Stomach (tissue), 9 donors: ENCODE data around the gene PYGO1. TPM values are rescaled to one million over a fixed set of nuclear protein-coding genes. Genes with fewer than 3 reads are reported as not detected.
"Not testable (repeated sequence)": the region's sequence is repeated elsewhere in the genome, so short reads cannot be mapped to it uniquely, and the experiment has no call there.

Experiments
- DNase-seq, 2 donors: peaks; one replicate each; pipeline versions ENCODE4 v3.0.0 to v3.0.0-alpha.2; 2013 to 2019
- H3K27ac ChIP-seq, 5 donors: fragments of 200-600 bp in 4 of 5; sonication (generic) in 4 of 5; one replicate each; pipeline ENCODE4 v1.5.1; 2013 to 2019; ENCODE audit warnings: mild to moderate bottlenecking in 1 of 5, moderate library complexity in 1 of 5
- H3K27me3 ChIP-seq, 3 donors: fragments of 200-600 bp; sonication (generic); one replicate each; pipeline ENCODE4 v1.5.1; 2017 to 2019; ENCODE audit warnings: mixed run types in 1 of 3
- H3K36me3 ChIP-seq, 4 donors: fragments of 200-600 bp; sonication (generic); 1 replicate in 3 of 4; 2 replicates in 1 of 4; pipeline ENCODE4 v1.5.1; 2016 to 2019
- H3K4me1 ChIP-seq, 4 donors: fragments of 200-600 bp; sonication (generic); one replicate each; pipeline ENCODE4 v1.5.1; 2016 to 2019
- H3K4me3 ChIP-seq, 4 donors: fragments of 200-600 bp; sonication (generic) in 3 of 4; one replicate each; pipeline ENCODE4 v1.5.1; 2016 to 2019; ENCODE audit warnings: mild to moderate bottlenecking in 1 of 4
- H3K9me3 ChIP-seq, 4 donors: fragments of 200-600 bp; sonication (generic); one replicate each; pipeline ENCODE4 v1.5.1; 2016 to 2019
- EP300 ChIP-seq: sonication (generic); formaldehyde crosslinking; IDR thresholded peaks from one replicate; pipeline ENCODE4 v1.6.1; 2017; ENCODE audit warnings: antibody characterized with exemption
- POLR2A ChIP-seq, 4 donors: fragments of 450-650 bp; IDR thresholded peaks; one replicate each; pipeline ENCODE4 v1.6.1; 2016; ENCODE audit warnings: antibody characterized with exemption in 4 of 4, control low read depth in 2 of 4, mild to moderate bottlenecking in 1 of 4, moderate library complexity in 1 of 4
- POLR2AphosphoS5 ChIP-seq, 3 donors: sonication (generic); formaldehyde crosslinking; IDR thresholded peaks; one replicate each; pipeline ENCODE4 v1.6.1; 2016; ENCODE audit warnings: antibody characterized with exemption in 3 of 3
- WGBS, 5 donors: extraction: QIAGEN DNeasy Blood & Tissue Kit in 3 of 5; methylation state at CpG; one replicate each; pipeline versions ENCODE4 v1.1.5 to v1.1.7; 2013 to 2018; 5-methylcytosine and 5-hydroxymethylcytosine counted together
- intact Hi-C: fragments of 100-400 bp; cut with DNase I; formaldehyde crosslinking; loops from one replicate; pipeline ENCODE4 v1.15.1; 2023; ENCODE audit warnings: low total_unique reads
- polyA plus RNA-seq, 3 donors: library from polyadenylated mRNA; stranded (reverse); fragments of 200-250 nt; gene quantifications; one replicate each; pipeline ENCODE4 v1.2.3, GENCODE V29; 2013
- total RNA-seq, 5 donors: library from RNA; depleted of rRNA; stranded (reverse); fragments of >200 nt; gene quantifications; one replicate each; pipeline versions ENCODE4 v1.1.0 to v1.2.3, GENCODE V29; 2014 to 2016
- TF ChIP-seq, protein P1 (sequence below), 7 experiments: fragments of 450-650 bp in 4 of 7; fragments of 200-600 bp in 3 of 7; sonication (generic) in 3 of 7; IDR thresholded peaks; one replicate each; pipeline ENCODE4 v1.5.1; 2016 to 2019; ENCODE audit warnings: antibody characterized with exemption in 7 of 7, control low read depth in 2 of 7, mild to moderate bottlenecking in 1 of 7
- donor health status: healthy with polysubstance abuse.
- donor health status: Bipolar disorder and iron deficiency.
- donor health status: healthy.

Gene PYGO1
- total and polyA plus RNA-seq, 8 donors, result 0.61 to 15.2 (median 4.1) TPM; not detected in 1

DNA sequence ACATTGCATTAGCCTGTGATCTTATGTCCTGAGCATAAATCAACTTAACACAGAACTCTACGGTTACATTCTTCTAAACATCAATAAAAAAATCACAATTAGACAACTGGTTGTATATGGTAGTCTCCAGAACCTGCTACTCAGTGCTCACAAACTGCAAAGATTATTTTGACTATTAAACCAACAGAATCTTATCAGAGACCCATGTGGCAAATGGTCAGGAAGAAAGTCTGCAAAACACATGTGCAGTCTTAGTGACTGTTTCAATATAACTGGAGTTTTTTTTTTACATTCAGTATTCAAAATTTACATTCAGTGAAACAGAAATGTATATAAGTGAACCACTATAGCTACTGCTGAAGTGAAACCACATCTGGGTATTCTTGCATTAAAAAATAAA lies 27.3 kb upstream of the PYGO1 start:
- no peaks in the 10 kb centered on the region for H3K27me3 ChIP-seq
- no peak for DNase-seq
- WGBS, 5 donors, result 79 to 92% (median 84%) methylated on average over 1 of the region's 1 CpG
- intact Hi-C loops, result no loop called here
- H3K27ac ChIP-seq, result no peak overlapping the region
- no peak overlapping the region for H3K4me3 ChIP-seq
- H3K4me1 ChIP-seq, result no peaks in the 10 kb centered on the region
- no peaks in the 10 kb centered on the region for H3K9me3 ChIP-seq
- TF ChIP-seq, protein P1, sequence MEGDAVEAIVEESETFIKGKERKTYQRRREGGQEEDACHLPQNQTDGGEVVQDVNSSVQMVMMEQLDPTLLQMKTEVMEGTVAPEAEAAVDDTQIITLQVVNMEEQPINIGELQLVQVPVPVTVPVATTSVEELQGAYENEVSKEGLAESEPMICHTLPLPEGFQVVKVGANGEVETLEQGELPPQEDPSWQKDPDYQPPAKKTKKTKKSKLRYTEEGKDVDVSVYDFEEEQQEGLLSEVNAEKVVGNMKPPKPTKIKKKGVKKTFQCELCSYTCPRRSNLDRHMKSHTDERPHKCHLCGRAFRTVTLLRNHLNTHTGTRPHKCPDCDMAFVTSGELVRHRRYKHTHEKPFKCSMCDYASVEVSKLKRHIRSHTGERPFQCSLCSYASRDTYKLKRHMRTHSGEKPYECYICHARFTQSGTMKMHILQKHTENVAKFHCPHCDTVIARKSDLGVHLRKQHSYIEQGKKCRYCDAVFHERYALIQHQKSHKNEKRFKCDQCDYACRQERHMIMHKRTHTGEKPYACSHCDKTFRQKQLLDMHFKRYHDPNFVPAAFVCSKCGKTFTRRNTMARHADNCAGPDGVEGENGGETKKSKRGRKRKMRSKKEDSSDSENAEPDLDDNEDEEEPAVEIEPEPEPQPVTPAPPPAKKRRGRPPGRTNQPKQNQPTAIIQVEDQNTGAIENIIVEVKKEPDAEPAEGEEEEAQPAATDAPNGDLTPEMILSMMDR (IDR thresholded peaks at IDR 0.05), result no peak
- TF ChIP-seq EP300 (no peak), POLR2AphosphoS5 (IDR thresholded peaks at IDR 0.05) (no peak), POLR2A (IDR thresholded peaks at IDR 0.05) (no peak)
- H3K36me3 ChIP-seq, result peaks cover 0 to 4% (median 0%) of the 10 kb centered on the region in 4 donors

DNA sequence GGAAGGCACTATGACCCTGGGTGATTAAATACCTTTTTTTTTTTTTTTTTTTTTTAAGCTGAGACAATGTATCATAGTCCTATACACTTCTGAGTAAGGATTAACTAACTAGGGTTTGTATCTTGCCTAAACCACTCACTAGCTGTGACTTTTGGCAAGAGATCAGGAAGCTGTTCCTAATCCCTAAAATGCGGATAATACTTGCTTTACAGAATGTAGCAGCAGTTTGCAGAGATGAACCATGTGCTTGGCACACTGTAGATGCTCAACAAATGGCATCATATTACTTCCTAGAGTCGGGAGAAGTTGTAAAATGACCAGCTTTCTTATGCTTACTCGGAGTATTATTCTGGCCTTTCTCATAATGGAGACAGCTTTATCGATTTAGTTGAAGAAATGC lies 25.6 kb upstream of the PYGO1 start:
- WGBS, 5 donors, result 80 to 93% (median 85%) methylated on average over 4 of the region's 4 CpGs
- intact Hi-C loops, result no loop called here
- no peak overlapping the region for H3K27ac ChIP-seq
- H3K27me3 ChIP-seq, result no peaks in the 10 kb centered on the region
- no peaks in the 10 kb centered on the region for H3K9me3 ChIP-seq
- no peak for DNase-seq
- H3K36me3 ChIP-seq, result no peaks in the 10 kb centered on the region
- no peak overlapping the region for H3K4me3 ChIP-seq
- no peaks in the 10 kb centered on the region for H3K4me1 ChIP-seq
- TF ChIP-seq POLR2AphosphoS5 (IDR thresholded peaks at IDR 0.05), result no peak

DNA sequence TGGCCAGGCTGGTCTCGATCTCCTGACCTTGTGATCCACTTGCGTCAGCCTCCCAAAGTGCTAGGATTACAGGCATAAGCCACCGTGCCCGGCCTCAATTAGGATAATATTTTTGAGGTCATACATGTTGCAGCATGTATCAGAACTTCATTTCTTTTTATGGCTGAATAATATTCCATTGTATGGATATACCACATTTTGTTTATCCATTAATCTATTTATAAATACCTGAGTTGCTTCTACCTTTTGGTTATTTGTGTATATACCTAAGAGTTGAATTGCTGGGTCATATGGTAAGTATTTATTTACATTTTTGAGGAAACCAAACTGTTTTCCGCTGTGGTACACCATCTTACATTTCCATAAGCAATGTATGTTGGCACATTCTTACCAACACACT lies 18.1 kb upstream of the PYGO1 start:
- intact Hi-C loops, result no loop called here
- Histone ChIP-seq H3K27me3 (no peaks in the 10 kb centered on the region), H3K4me1 (no peaks in the 10 kb centered on the region), H3K27ac (no peak overlapping the region), H3K4me3 (no peak overlapping the region), H3K36me3 (no peaks in the 10 kb centered on the region), H3K9me3 (peaks cover 0 to 10% (median 3%) of the 10 kb centered on the region in 4 donors)
- WGBS, 5 donors, result 90 to 94% (median 93%) methylated on average over 5 of the region's 5 CpGs
- no peak for DNase-seq
- TF ChIP-seq EP300, result no peak
- no peak for TF ChIP-seq POLR2A (IDR thresholded peaks at IDR 0.05)
- no peak for TF ChIP-seq POLR2AphosphoS5 (IDR thresholded peaks at IDR 0.05)
- TF ChIP-seq, protein P1 (IDR thresholded peaks at IDR 0.05), result no peak

DNA sequence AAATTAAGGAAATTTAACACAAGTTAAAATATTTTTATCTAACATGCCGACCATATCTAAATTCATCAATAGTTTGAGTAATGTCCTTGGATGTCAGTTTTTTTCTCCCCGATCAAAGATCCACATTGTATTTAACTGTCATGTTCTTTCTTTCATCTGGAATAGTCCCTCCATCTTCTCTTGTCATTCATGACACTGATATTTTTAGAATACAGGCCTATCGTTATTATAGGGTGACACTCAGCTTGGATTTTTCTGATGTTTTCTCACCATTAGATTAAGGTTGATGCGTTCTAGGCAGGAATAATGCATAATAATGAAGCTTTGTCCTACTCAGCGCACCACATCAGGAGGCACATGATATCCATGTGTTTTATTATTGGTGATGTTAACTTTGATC lies 13.2 kb upstream of the PYGO1 start:
- Histone ChIP-seq H3K36me3 (no peaks in the 10 kb centered on the region), H3K27me3 (no peaks in the 10 kb centered on the region), H3K27ac (no peak overlapping the region), H3K9me3 (peaks cover 0 to 8% (median 0%) of the 10 kb centered on the region in 4 donors), H3K4me1 (no peaks in the 10 kb centered on the region), H3K4me3 (no peak overlapping the region)
- WGBS, 5 donors, result 87 to 93% (median 92%) methylated on average over 5 of the region's 5 CpGs
- DNase-seq, result no peak
- intact Hi-C loops, result no loop called here
- TF ChIP-seq, protein P1 (IDR thresholded peaks at IDR 0.05), result no peak
- TF ChIP-seq POLR2A (IDR thresholded peaks at IDR 0.05) (no peak), EP300 (no peak), POLR2AphosphoS5 (IDR thresholded peaks at IDR 0.05) (no peak)

DNA sequence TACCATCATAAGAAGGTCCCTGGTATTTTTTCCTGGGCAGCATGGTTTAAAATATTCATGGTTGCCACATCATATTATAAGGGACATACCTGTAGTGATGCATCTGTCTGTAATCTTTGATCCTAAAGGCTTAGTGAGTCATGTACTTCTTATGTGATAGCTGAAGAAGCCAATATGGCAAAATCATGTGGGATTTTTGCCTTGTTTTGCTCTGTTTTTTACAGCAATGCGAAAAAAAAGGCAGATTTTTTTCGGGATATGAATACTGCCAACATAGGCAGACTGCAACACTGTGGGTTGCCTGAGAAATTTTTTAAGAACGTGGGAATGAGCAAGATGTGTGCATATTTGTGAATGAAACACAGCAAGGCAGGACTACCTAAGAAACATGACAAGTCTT lies 11.3 kb upstream of the PYGO1 start:
- Histone ChIP-seq H3K4me1 (no peaks in the 10 kb centered on the region), H3K36me3 (no peaks in the 10 kb centered on the region), H3K27ac (no peak overlapping the region), H3K4me3 (no peak overlapping the region), H3K9me3 (no peaks in the 10 kb centered on the region), H3K27me3 (no peaks in the 10 kb centered on the region)
- TF ChIP-seq, protein P1 (IDR thresholded peaks at IDR 0.05), result no peak
- TF ChIP-seq EP300 (no peak), POLR2A (IDR thresholded peaks at IDR 0.05) (no peak), POLR2AphosphoS5 (IDR thresholded peaks at IDR 0.05) (no peak)
- WGBS, 5 donors, result 85 to 95% (median 88%) methylated on average over 3 of the region's 3 CpGs
- DNase-seq, result no peak
- intact Hi-C loops, result no loop called here

DNA sequence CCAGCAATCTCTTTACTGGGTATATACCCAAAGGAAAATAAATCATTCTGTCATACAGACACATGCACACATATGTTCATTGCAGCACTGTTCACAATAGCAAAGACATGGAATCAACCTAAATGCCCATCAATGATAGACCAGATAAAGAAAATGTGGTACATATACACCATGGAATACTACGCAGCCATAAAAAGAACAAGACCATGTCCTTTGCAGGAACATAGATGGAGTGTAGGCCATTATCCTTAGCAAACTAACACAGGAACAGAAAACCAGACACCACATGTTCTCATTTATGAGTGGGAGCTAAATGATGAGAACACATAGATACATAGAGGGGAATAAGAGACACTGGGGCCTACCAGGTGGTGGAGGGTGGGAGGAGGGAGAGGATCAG lies 4.9 kb upstream of the PYGO1 start:
- whole genome bisulfite sequencing, 5 donors, result 86 to 98% (median 93%) methylated on average over 1 of the region's 1 CpG
- H3K9me3 ChIP-seq, DNase-seq, H3K27ac ChIP-seq, H3K4me1 ChIP-seq, intact Hi-C loops, H3K4me3 ChIP-seq, H3K36me3 ChIP-seq: not testable (repeated sequence)
- H3K27me3 ChIP-seq, result peaks cover 0 to 16% (median 5%) of the 10 kb centered on the region in 3 donors
